Left lung (tissue), 10 donors: ENCODE data around the gene DEXI. TPM values are rescaled to one million over a fixed set of nuclear protein-coding genes. Genes with fewer than 3 reads are reported as not detected.

Source experiments
- ATAC-seq: fragments of 200-7000 bp; cut with Tn5 transposase; one replicate; pipeline ENCODE4 v1.9.1; 2020; ENCODE audit warnings: moderate library complexity
- DNase-seq, 4 donors: peaks; one replicate each; pipeline ENCODE4 v3.0.0-alpha.2; 2013 to 2020
- H3K27ac ChIP-seq, 2 donors: fragments of 200-600 bp; sonication (generic) in 1 of 2; one replicate each; pipeline versions ENCODE4 v1.5.0 to v1.8.0; 2020 to 2021
- H3K27me3 ChIP-seq, 2 donors: fragments of 200-600 bp; sonication (generic) in 1 of 2; one replicate each; pipeline versions ENCODE4 v1.5.0 to v1.8.0; 2020 to 2021
- H3K36me3 ChIP-seq, 2 donors: fragments of 200-600 bp; sonication (generic) in 1 of 2; one replicate each; pipeline versions ENCODE4 v1.5.0 to v1.8.0; 2020 to 2021
- H3K4me1 ChIP-seq, 2 donors: fragments of 200-600 bp; one replicate each; pipeline ENCODE4 v1.8.0; 2021
- H3K4me3 ChIP-seq, 2 donors: fragments of 200-600 bp; sonication (generic) in 1 of 2; one replicate each; pipeline versions ENCODE4 v1.5.0 to v1.8.0; 2020 to 2021; ENCODE audit warnings: mild to moderate bottlenecking in 1 of 2
- H3K9me3 ChIP-seq, 2 donors: fragments of 200-600 bp; sonication (generic) in 1 of 2; one replicate each; pipeline versions ENCODE4 v1.5.0 to v1.8.0; 2020 to 2021
- intact Hi-C, 2 donors: fragments of 100-400 bp; cut with DNase I; formaldehyde crosslinking; loops; one replicate each; pipeline versions ENCODE4 v1.11.2 to v1.14.2; 2022
- polyA plus RNA-seq, 6 donors: library from polyadenylated mRNA; unstranded; fragments of 120-200 nt; gene quantifications; one replicate each; pipeline ENCODE4 v1.2.1, GENCODE V29; 2013; ENCODE audit not compliant: insufficient read length in 6 of 6
- total RNA-seq, 2 donors: library from RNA; stranded (reverse); fragmentation: NEBNext Ultra II Directional; extraction: Animal tissue kit (Norgen Biotek cat#: 25700); gene quantifications; one replicate each; pipeline ENCODE4 v1.2.1, GENCODE V29; 2021
- TF ChIP-seq, protein P1 (sequence below), 2 donors: fragments of 200-600 bp; sonication (generic) in 1 of 2; IDR thresholded peaks; one replicate each; pipeline versions ENCODE4 v1.5.0 to v1.8.0; 2021; ENCODE audit warnings: antibody characterized with exemption in 2 of 2
- donor health status: DM: no; HTN: yes; CAD: no.
- donor health status: DM: no; HTN: no; CAD: no.

DEXI gene
- total and polyA plus RNA-seq, 8 donors = 30.2 to 54.7 (median 43.5) TPM

- intact Hi-C loops = no loop called here
- Histone ChIP-seq H3K4me1 (peaks cover 34 to 91% of the 10 kb centered on the region in 2 donors), H3K9me3 (no peaks in the 10 kb centered on the region), H3K27ac (no peak overlapping the region), H3K27me3 (no peaks in the 10 kb centered on the region), H3K4me3 (no peak overlapping the region), H3K36me3 (peaks cover 0 to 13% of the 10 kb centered on the region in 2 donors)
- ATAC-seq = no peak
- DNase-seq = peak in 1 of 4 donors; percentile 22
- TF ChIP-seq, protein P1, sequence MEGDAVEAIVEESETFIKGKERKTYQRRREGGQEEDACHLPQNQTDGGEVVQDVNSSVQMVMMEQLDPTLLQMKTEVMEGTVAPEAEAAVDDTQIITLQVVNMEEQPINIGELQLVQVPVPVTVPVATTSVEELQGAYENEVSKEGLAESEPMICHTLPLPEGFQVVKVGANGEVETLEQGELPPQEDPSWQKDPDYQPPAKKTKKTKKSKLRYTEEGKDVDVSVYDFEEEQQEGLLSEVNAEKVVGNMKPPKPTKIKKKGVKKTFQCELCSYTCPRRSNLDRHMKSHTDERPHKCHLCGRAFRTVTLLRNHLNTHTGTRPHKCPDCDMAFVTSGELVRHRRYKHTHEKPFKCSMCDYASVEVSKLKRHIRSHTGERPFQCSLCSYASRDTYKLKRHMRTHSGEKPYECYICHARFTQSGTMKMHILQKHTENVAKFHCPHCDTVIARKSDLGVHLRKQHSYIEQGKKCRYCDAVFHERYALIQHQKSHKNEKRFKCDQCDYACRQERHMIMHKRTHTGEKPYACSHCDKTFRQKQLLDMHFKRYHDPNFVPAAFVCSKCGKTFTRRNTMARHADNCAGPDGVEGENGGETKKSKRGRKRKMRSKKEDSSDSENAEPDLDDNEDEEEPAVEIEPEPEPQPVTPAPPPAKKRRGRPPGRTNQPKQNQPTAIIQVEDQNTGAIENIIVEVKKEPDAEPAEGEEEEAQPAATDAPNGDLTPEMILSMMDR (IDR thresholded peaks at IDR 0.05) = no peak
Measured at GRCh38 chr16:10934325-10935107, 7.8 kb downstream of the DEXI start.

DNA sequence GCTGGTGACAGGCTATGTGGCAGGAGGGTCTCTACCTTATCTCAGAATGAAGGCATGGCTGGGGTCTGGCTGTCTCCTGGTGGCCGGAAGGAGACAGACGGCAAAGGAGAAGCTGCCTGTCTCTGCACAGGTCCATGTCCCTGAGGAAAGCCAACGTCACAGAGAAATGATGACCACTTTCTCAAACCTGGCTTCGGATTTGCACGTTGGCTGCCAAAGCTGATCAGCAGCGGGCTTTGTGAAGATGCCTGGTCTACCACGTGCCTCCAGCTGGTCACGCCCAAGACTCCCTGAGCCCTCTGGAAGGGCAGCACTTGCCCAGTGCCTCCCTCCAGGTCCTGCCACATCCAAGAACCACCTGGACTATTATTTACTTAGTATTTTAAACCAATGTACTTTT is 8.4 kb downstream of the DEXI start:
- Histone ChIP-seq H3K4me3 (no peak overlapping the region), H3K4me1 (peaks cover 29 to 89% of the 10 kb centered on the region in 2 donors), H3K9me3 (no peaks in the 10 kb centered on the region), H3K27me3 (no peaks in the 10 kb centered on the region), H3K27ac (no peak overlapping the region), H3K36me3 (peaks cover 0 to 13% of the 10 kb centered on the region in 2 donors)
- intact Hi-C loops = no loop called here
- ATAC-seq (no peak), DNase-seq (peak in 1 of 4 donors; percentile 28)
- TF ChIP-seq, protein P1 (IDR thresholded peaks at IDR 0.05) = no peak

- no peak overlapping the region for H3K4me3 ChIP-seq
- DNase-seq (peak in 1 of 4 donors; percentile 14), ATAC-seq (no peak)
- no peak overlapping the region for H3K27ac ChIP-seq
- peaks cover 22 to 88% of the 10 kb centered on the region in 2 donors for H3K4me1 ChIP-seq
- TF ChIP-seq, protein P1 (IDR thresholded peaks at IDR 0.05) = no peak
- no peaks in the 10 kb centered on the region for H3K9me3 ChIP-seq
- no peaks in the 10 kb centered on the region for H3K27me3 ChIP-seq
- intact Hi-C loops = no loop called here
- peaks cover 0 to 18% of the 10 kb centered on the region in 2 donors for H3K36me3 ChIP-seq
Measured at GRCh38 chr16:10932959-10933710, 9.1 kb downstream of the DEXI start.

GRCh38 chr16:10931977-10932632 is 10.2 kb downstream of the DEXI start:
- H3K4me3 ChIP-seq = no peak overlapping the region
- TF ChIP-seq, protein P1 (IDR thresholded peaks at IDR 0.05) = no peak
- peaks cover 12 to 78% of the 10 kb centered on the region in 2 donors for H3K4me1 ChIP-seq
- ATAC-seq (no peak), DNase-seq (no peak)
- no peaks in the 10 kb centered on the region for H3K27me3 ChIP-seq
- no peak overlapping the region for H3K27ac ChIP-seq
- H3K9me3 ChIP-seq = no peaks in the 10 kb centered on the region
- intact Hi-C loops = no loop called here
- H3K36me3 ChIP-seq = peaks cover 0 to 28% of the 10 kb centered on the region in 2 donors
